Measurements from ENCODE around the gene WNT11. TPM values are rescaled to one million over a fixed set of nuclear protein-coding genes. Genes with fewer than 3 reads are reported as not detected.

Gene WNT11
- total RNA-seq, 2 experiments from 2014 or later, result not detected

Other genes with a start within 250 kb of the WNT11 start
- 10 to 100 TPM; 68.3 to 74.7 TPM for gene THAP12, start 174.6 kb upstream of the WNT11 start, total RNA-seq
- 1 to 10 TPM; 1.8 to 2.0 TPM for gene GVQW3, start 174.8 kb upstream of the WNT11 start, total RNA-seq
- gene EMSY, start 238.5 kb upstream of the WNT11 start, total RNA-seq, result 10 to 100 TPM; 19.7 TPM

Data from activated naive CD8-positive, alpha-beta T cell treated with anti-CD3 and anti-CD28 coated beads for 36 hours (primary cell).